IMR-90 (cell line): ENCODE measurements around the gene C1GALT1C1.

Experiments
- CHD1 ChIP-seq: IDR thresholded peaks from 2 replicates; pipeline ENCODE4 v1.6.1; 2012; ENCODE audit warnings: low read depth, low read length, improper control_type of control experiment
- TF ChIP-seq, protein P1 (sequence below): conservative IDR thresholded peaks from 2 replicates; pipeline ENCODE4 v1.5.1; 2012; ENCODE audit warnings: mild to moderate bottlenecking, low read depth, low read length, improper control_type of control experiment
- TF ChIP-seq, protein P2 (sequence below): fragments of 150-350 bp; IDR thresholded peaks from 2 replicates; pipeline ENCODE4 v1.6.1; 2016; ENCODE audit warnings: low read depth, mild to moderate bottlenecking, low read length, moderate library complexity, borderline replicate concordance
- TF ChIP-seq, protein P3 (sequence below): fragments of 150-350 bp; IDR thresholded peaks from 2 replicates; pipeline ENCODE4 v1.6.1; 2017; ENCODE audit warnings: mild to moderate bottlenecking, antibody characterized with exemption, low read length, low read depth

DNA sequence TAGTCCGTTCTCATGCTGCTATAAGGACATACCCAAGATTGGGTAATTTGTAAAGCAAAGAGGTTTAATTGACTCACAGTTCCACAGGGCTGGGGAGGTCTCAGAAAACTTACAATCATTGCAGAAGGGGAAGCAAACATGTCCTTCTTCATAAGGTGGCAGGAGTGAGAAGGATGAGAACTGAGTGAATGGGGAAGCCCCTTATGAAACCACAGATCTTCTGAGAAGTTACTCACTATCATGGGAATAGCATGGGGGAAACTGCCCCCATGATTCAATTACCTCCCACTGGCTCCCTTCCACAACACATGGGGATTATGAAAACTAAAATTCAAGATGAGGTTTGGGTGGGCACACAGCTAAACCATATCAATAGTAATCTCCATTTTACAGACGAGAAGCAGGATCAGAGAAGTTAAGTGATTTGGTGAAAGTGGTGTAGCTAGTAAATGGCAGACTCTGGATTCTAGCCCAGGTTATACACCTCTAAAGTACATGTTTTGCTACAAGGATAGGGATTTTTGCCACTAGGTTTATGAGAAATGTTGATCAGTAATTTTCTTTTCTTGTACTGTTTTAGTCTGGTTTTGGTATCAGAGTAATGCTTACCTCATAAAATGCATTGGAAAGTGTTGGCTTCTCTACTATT lies 47.3 kb upstream of the C1GALT1C1 start:
- TF ChIP-seq, protein P1, sequence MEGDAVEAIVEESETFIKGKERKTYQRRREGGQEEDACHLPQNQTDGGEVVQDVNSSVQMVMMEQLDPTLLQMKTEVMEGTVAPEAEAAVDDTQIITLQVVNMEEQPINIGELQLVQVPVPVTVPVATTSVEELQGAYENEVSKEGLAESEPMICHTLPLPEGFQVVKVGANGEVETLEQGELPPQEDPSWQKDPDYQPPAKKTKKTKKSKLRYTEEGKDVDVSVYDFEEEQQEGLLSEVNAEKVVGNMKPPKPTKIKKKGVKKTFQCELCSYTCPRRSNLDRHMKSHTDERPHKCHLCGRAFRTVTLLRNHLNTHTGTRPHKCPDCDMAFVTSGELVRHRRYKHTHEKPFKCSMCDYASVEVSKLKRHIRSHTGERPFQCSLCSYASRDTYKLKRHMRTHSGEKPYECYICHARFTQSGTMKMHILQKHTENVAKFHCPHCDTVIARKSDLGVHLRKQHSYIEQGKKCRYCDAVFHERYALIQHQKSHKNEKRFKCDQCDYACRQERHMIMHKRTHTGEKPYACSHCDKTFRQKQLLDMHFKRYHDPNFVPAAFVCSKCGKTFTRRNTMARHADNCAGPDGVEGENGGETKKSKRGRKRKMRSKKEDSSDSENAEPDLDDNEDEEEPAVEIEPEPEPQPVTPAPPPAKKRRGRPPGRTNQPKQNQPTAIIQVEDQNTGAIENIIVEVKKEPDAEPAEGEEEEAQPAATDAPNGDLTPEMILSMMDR, result no peak
- TF ChIP-seq, protein P2, sequence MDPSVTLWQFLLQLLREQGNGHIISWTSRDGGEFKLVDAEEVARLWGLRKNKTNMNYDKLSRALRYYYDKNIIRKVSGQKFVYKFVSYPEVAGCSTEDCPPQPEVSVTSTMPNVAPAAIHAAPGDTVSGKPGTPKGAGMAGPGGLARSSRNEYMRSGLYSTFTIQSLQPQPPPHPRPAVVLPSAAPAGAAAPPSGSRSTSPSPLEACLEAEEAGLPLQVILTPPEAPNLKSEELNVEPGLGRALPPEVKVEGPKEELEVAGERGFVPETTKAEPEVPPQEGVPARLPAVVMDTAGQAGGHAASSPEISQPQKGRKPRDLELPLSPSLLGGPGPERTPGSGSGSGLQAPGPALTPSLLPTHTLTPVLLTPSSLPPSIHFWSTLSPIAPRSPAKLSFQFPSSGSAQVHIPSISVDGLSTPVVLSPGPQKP, result no peak
- TF ChIP-seq, protein P3, sequence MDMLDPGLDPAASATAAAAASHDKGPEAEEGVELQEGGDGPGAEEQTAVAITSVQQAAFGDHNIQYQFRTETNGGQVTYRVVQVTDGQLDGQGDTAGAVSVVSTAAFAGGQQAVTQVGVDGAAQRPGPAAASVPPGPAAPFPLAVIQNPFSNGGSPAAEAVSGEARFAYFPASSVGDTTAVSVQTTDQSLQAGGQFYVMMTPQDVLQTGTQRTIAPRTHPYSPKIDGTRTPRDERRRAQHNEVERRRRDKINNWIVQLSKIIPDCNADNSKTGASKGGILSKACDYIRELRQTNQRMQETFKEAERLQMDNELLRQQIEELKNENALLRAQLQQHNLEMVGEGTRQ, result no peak
- TF ChIP-seq CHD1, result no peak
